H1 (cell line): ENCODE results near the gene SLC24A3. TPM values are rescaled to one million over a fixed set of nuclear protein-coding genes. Genes with fewer than 3 reads are reported as not detected.

ENCODE experiments used
- GTF2F1 ChIP-seq: IDR thresholded peaks from 2 replicates; pipeline ENCODE4 v1.6.1; 2012; ENCODE audit warnings: low read depth, low read length, improper control_type of control experiment, borderline replicate concordance
- TCF12 ChIP-seq: IDR thresholded peaks from 2 replicates; pipeline ENCODE4 v1.6.1; 2011; ENCODE audit warnings: low read depth, mild to moderate bottlenecking, low read length
- ZNF274 ChIP-seq: IDR thresholded peaks from 2 replicates; pipeline ENCODE4 v1.7.0; 2012; ENCODE audit warnings: low read length, borderline replicate concordance; ENCODE audit errors: extremely low read depth
- polyA plus RNA-seq, 7 experiments: library from polyadenylated mRNA; depleted of rRNA in 3 of 7; stranded (reverse) in 5 of 7; unstranded in 2 of 7; fragments of >200 nt in 5 of 7; fragments of 200-250 nt in 2 of 7; gene quantifications; 1 replicate in 5 of 7; 2 replicates in 1 of 7; 4 replicates in 1 of 7; pipeline versions ENCODE4 v1.2.1 to v1.2.3, GENCODE V29; 2011 to 2013; ENCODE audit warnings: missing spikeins in 2 of 7, mixed read lengths in 2 of 7
- total RNA-seq: library from RNA; stranded (reverse); fragmentation: NEBNext Ultra II Directional; extraction: Animal tissue kit (Norgen Biotek cat#: 25700); gene quantifications from 2 replicates; pipeline ENCODE4 v1.2.1, GENCODE V29; 2021

Gene SLC24A3
- total and polyA plus RNA-seq, 2 of the 8 experiments (the other 6 are each of a cell fraction or from before 2014, with no cell fraction given) = 4.5 to 6.3 TPM

- TF ChIP-seq ZNF274 (no peak), TCF12 (no peak), GTF2F1 (no peak)
Observed at GRCh38 chr20:19349879-19350278, 137.4 kb downstream of the SLC24A3 start (continued).
